Lower lobe of right lung (tissue), 2 donors: Measurements from ENCODE around the gene PRDX5. TPM values are rescaled to one million over a fixed set of nuclear protein-coding genes. Genes with fewer than 3 reads are reported as not detected.
A peak's percentile ranks its signal among the peaks of the same experiment; 100 is the strongest.

Source experiments
- ATAC-seq, 2 donors: fragments of 200-7000 bp; cut with Tn5 transposase; one replicate each; pipeline ENCODE4 v1.9.1; 2020 to 2022; ENCODE audit warnings: mild to moderate bottlenecking in 2 of 2, moderate library complexity in 2 of 2
- DNase-seq: peaks from one replicate; pipeline ENCODE4 v3.0.0-alpha.2; 2020
- H3K27ac ChIP-seq: fragments of 200-600 bp; one replicate; pipeline ENCODE4 v1.8.0; 2022
- H3K27me3 ChIP-seq: fragments of 200-600 bp; one replicate; pipeline ENCODE4 v1.8.0; 2022; ENCODE audit warnings: low read depth
- H3K36me3 ChIP-seq: fragments of 200-600 bp; one replicate; pipeline ENCODE4 v1.8.0; 2022; ENCODE audit warnings: mild to moderate bottlenecking
- H3K4me1 ChIP-seq: fragments of 200-600 bp; one replicate; pipeline ENCODE4 v1.8.0; 2022
- H3K4me3 ChIP-seq: fragments of 200-600 bp; one replicate; pipeline ENCODE4 v1.8.0; 2022; ENCODE audit warnings: mild to moderate bottlenecking
- H3K9me3 ChIP-seq: fragments of 200-600 bp; one replicate; pipeline ENCODE4 v1.8.0; 2022
- CTCF ChIP-seq: fragments of 200-600 bp; IDR thresholded peaks from one replicate; pipeline ENCODE4 v1.8.0; 2022; ENCODE audit warnings: antibody characterized with exemption, mild to moderate bottlenecking
- intact Hi-C: fragments of 100-400 bp; cut with DNase I; formaldehyde crosslinking; loops from one replicate; pipeline ENCODE4 v1.11.0; 2022
- total RNA-seq: library from RNA; stranded (reverse); fragmentation: NEBNext Ultra II Directional; extraction: Animal tissue kit (Norgen Biotek cat#: 25700); gene quantifications from one replicate; pipeline ENCODE4 v1.2.1, GENCODE V29; 2021
- donor health status: DM: no; HTN: yes; CAD: no; lungs with severe emphysema.

Gene PRDX5
- total RNA-seq, 1 donor from 2014 or later: 203 TPM

GRCh38 chr11:64294774-64295173 lies 23.1 kb upstream of the PRDX5 start:
- Histone ChIP-seq H3K4me3 (no peak overlapping the region), H3K9me3 (no peaks in the 10 kb centered on the region), H3K27me3 (peaks cover 95% of the 10 kb centered on the region), H3K27ac (no peak overlapping the region), H3K36me3 (no peaks in the 10 kb centered on the region), H3K4me1 (peaks cover 29% of the 10 kb centered on the region)
- no peak for TF ChIP-seq CTCF
- DNase-seq (no peak), ATAC-seq (no peak)
- intact Hi-C loops: no loop called here

- Histone ChIP-seq H3K9me3 (no peaks in the 10 kb centered on the region), H3K27me3 (peaks cover 100% of the 10 kb centered on the region), H3K36me3 (no peaks in the 10 kb centered on the region), H3K4me3 (no peak overlapping the region), H3K27ac (no peak overlapping the region), H3K4me1 (peaks cover 38% of the 10 kb centered on the region)
- TF ChIP-seq CTCF: no peak
- ATAC-seq: no peak
- intact Hi-C loops: no loop called here
- no peak for DNase-seq
These were observed 22.2 kb upstream of the PRDX5 start for GRCh38 chr11:64295760-64296159.

GRCh38 chr11:64296236-64296635 lies 21.7 kb upstream of the PRDX5 start:
- Histone ChIP-seq H3K27ac (no peak overlapping the region), H3K27me3 (peaks cover 97% of the 10 kb centered on the region), H3K4me1 (peaks cover 39% of the 10 kb centered on the region), H3K9me3 (no peaks in the 10 kb centered on the region), H3K36me3 (no peaks in the 10 kb centered on the region), H3K4me3 (no peak overlapping the region)
- no peak for DNase-seq
- intact Hi-C loops: no loop called here
- no peak for ATAC-seq
- TF ChIP-seq CTCF: no peak

- Histone ChIP-seq H3K9me3 (no peaks in the 10 kb centered on the region), H3K27ac (no peak overlapping the region), H3K4me1 (peaks cover 33% of the 10 kb centered on the region), H3K4me3 (no peak overlapping the region), H3K36me3 (no peaks in the 10 kb centered on the region), H3K27me3 (peaks cover 88% of the 10 kb centered on the region)
- intact Hi-C loops: no loop called here
- no peak for ATAC-seq
- no peak for DNase-seq
- no peak for TF ChIP-seq CTCF
These were observed 20.9 kb upstream of the PRDX5 start for GRCh38 chr11:64296830-64297698.

GRCh38 chr11:64297699-64298358 lies 20.1 kb upstream of the PRDX5 start:
- TF ChIP-seq CTCF: no peak
- no peak overlapping the region for H3K4me3 ChIP-seq
- intact Hi-C loops: no loop called here
- H3K4me1 ChIP-seq: peaks cover 26% of the 10 kb centered on the region
- peak; percentile 60 for DNase-seq
- H3K27me3 ChIP-seq: peaks cover 81% of the 10 kb centered on the region
- H3K9me3 ChIP-seq: no peaks in the 10 kb centered on the region
- no peak for ATAC-seq
- no peak overlapping the region for H3K27ac ChIP-seq
- no peaks in the 10 kb centered on the region for H3K36me3 ChIP-seq
